Measurements from ENCODE around the gene ERGIC1.
A peak's percentile ranks its signal among the peaks of the same experiment; 100 is the strongest.

Gene ERGIC1

GRCh38 chr5:172915514-172915913 is 81.5 kb downstream of the ERGIC1 start:
- DNase-seq (ENCODE audit: low read depth in 3 of 3, low spot score in 1 of 3), result no peak

DNA sequence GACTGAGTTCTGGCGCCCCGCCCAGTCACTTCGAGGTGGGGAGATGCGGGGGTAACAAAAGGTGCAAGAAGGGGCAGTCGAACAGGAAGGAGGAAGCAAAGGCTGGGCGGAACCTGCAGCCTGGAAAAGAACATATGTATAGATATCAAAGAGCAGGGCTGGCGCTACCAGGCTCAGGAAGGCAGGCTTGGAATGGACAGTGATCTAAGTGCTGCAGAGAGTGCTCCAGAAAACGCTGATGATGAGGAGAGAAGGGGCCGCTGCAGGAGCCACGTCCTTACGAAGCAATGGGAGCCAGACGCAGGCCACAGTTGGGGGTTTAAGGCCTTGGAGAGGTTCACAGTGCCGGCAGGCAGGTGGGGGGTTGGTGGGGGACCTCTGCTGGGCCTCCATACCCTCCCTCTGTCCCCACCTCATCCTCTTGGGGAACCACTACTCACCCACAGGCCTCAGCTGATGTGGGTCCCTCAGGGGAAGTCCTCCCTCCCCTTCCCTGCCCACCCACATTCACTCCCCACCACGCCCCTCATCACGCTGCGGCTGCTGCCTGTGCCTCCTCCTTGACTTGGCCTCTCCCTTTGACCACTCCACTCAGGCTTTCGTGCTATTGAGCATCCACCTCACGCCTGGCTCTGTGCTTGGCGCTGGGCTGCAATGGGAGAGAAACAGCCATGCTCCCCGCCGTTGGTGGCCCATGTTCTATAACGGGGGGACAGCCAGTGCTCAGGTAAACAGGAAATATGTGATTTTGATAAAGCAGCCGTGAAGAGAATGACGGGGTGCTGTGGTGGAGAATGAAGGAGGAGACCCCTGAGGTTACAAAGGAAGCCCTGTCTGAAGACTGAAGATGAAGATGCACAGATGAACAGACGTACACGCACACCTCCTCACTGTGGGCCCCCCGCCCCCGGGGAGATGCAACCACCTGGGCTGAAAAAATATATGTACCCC is 84.6 kb downstream of the ERGIC1 start:
- DNase-seq (ENCODE audit: low read depth in 3 of 3, low spot score in 1 of 3), result no peak

DNA sequence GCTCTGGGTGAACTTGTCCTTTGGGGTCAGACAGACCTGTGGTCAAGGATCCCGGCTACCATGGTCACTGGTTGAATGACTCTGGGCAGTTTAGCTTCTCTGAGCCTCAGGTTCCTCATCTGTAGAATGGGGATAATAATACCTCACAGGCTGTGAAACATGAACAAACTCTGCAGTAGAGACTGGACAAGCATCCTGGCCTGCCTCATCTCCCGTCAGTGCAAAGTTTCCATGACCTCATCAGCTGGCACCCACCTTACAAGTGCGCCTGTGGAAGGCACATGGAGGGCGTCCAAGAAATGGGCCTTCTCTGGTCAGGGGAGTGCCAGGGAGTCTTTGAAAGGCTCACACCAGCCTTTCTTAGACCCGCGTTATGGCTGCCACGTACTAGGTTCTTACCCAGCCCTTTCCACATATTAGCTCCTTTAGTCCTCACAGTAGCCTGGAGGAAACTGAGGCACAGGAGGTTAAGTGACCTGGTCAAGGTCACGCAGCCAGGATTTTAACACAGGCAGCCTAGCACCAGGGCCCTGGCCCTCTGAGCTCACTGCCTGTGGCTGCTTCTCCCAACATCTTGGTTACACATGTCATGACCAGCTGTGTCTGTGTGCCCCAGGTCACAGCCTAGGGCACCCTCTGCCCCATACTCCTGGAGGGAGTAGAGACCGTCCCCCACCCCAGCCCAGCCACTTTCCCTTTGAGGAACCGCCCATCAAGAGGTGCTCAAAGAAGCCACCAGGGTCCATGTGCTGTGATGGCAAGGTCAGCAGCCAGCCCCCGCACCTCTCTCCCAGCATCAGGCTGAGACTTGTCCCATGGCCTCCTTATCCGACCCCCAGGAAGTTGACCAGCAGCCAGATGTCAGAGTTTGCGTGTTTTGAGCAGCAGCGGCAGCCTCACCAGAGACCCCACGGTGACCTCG is 85.7 kb downstream of the ERGIC1 start:
- no peak for DNase-seq (ENCODE audit: low read depth in 3 of 3, low spot score in 1 of 3)

DNA sequence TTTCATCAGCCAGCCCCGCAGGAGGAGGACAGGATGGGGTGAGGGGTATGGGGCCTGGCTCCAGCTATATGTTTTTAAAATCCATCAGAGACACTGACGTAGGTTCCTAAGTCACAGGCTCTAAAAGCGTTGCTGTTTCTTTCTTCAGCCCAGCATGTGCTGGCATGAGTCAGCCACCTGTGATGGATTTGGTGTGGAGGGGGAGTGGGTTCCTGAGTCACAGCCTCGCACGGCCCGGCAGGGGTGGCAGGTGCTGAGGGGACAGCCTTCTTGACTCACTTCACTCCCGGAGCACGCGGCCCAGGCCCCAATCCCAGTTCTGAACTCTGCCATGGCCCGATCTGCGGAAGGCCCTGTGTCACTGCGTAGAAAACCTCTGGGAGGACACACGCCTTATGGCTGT is 86.4 kb downstream of the ERGIC1 start:
- DNase-seq (ENCODE audit: low read depth in 3 of 3, low spot score in 1 of 3), result no peak

GRCh38 chr5:172920995-172921394 is 86.9 kb downstream of the ERGIC1 start:
- no peak for DNase-seq (ENCODE audit: low read depth in 3 of 3, low spot score in 1 of 3)

DNA sequence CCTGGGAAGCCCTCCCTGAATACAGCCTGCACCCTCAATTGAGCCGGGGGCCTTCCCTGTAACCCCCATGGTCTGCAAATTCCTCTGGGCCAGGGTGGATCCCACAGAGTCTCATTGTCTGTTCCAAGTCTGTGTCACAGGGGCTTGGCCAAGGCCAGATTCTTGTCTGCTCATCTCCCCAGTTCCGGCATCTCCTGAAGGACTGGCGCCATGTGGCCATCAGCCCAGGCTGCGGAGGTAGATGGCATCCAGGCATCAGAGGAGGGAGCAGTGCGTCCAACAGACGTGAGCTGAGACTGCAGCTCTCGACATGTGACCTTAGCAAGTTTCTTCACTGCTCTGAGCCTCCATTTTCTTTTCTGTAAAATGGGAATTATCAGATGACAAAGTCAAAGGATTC is 87.9 kb downstream of the ERGIC1 start:
- DNase-seq (ENCODE audit: low read depth in 3 of 3, low spot score in 1 of 3), result no peak

GRCh38 chr5:172923539-172923938 is 89.5 kb downstream of the ERGIC1 start:
- no peak for DNase-seq (ENCODE audit: low read depth in 3 of 3, low spot score in 1 of 3)

- no peak for DNase-seq (ENCODE audit: low read depth in 3 of 3, low spot score in 1 of 3)
Observed at GRCh38 chr5:172925336-172925948, 91.4 kb downstream of the ERGIC1 start.

DNA sequence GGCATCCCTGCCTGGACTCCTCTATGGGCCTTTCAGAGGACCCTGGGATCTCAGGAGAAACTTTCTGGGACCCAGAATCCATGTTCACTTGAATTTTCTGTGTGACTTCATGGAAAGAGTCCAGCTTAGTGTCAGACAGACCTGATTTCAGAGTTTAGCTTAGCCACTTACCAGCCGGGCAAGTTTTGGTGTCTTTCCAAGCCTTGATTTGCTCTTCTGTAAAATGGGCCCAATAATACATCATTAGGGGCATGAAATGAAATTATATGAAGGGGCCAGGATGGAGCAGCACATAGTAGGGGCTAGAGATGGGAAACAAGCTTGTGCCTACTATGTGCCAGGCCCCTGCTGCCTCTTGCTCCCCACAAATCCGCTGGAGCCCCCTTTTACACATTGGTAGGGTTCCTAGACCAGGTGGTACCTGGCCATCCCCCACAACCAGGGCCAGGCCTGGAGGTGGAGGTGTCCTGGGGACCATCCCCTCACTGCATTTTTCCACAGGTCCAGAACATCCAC is 92.0 kb downstream of the ERGIC1 start:
- DNase-seq (ENCODE audit: low read depth in 3 of 3, low spot score in 1 of 3), result no peak

- DNase-seq (ENCODE audit: low read depth in 3 of 3, low spot score in 1 of 3), result no peak
Observed at GRCh38 chr5:172926796-172927195, 92.7 kb downstream of the ERGIC1 start.

DNA sequence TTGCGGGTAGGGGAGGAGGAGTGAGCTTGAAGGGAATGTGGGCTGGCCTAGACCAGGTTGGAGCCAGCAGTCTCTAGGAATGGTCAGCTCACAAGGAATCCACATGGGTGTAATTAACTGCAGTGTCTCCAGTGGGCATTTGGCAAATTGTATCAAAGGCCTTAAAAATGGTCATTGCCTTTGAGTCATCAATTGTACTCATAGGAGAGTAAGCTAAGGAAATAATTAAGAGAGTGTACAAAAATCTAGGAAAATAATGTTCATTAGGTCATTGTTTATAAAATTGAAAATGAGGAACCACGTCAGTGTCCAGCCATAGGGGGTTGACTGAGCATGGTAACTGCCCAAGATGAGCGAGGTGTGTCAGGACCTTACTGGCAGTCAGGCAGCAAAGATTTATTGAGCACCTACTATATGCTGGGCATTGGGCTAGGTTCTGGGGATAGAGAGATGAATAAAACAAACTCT is 95.4 kb downstream of the ERGIC1 start:
- no peak for DNase-seq (ENCODE audit: low read depth in 3 of 3, low spot score in 1 of 3)

- DNase-seq (ENCODE audit: low read depth in 3 of 3, low spot score in 1 of 3), result no peak
Observed at GRCh38 chr5:172931001-172931536, 97.0 kb downstream of the ERGIC1 start.

GRCh38 chr5:172932313-172933017 is 98.4 kb downstream of the ERGIC1 start:
- peak; percentile 33 to 67 (median 51) for DNase-seq (ENCODE audit: low read depth in 3 of 3, low spot score in 1 of 3)

GRCh38 chr5:172933238-172933637 is 99.2 kb downstream of the ERGIC1 start:
- DNase-seq (ENCODE audit: low read depth in 3 of 3, low spot score in 1 of 3), result no peak

DNA sequence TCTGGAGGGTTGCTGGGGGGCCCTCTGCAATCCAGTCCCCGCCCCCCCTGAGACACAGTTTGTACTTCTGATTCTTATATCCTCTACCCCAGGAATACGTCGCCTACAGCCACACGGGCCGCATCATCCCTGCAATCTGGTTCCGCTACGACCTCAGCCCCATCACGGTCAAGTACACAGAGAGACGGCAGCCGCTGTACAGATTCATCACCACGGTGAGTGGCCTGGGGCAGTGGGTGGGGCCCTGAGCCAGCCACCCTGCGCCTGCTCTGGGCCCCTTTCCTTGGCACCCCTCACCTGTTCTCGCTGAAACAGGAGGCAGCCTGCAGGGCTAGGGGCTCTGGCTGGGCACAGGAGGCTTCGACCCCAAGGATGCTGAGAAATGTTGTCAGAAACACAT is 101.0 kb downstream of the ERGIC1 start:
- no peak for DNase-seq (ENCODE audit: low read depth in 3 of 3, low spot score in 1 of 3)

DNA sequence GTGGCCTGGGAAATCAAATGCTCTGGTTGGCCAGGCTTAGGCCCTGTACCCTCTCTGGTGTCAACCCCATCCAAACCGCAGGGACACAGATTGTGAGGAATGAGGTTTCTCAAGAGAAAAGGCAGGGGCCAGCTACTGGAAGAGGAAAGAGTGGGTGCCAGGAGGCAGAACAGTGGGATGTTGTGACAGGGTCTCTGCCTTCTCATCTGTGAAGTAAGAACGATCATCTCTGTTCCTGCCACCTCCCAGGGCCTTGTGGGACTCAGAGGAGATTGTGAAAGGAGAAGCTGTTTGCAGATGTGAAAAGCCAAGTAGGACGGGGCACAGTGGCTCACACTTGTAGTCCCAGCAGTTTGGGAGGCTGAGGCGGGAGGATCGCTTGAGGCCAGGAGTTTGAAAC is 102.3 kb downstream of the ERGIC1 start:
- no peak for DNase-seq (ENCODE audit: low read depth in 3 of 3, low spot score in 1 of 3)

DNA sequence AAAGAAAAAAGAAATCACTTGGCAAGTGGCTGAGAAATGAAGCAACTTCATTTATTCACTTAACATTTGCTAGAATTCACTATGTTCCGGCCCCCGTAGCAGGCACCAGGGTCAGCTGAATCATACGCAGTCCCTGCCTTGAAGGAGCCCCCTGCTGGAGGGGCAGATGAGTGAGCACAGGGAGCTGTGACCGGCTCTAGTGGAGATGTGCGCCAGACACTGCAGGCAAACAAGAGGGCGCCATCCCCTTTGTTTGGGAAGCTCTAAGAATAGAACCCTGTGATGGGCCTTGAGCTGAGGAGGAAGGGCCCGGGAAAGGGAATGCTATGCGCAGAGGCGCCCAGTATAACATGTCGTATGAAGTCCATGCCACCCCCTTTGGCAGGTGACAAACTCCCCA is 105.0 kb downstream of the ERGIC1 start:
- no peak for DNase-seq (ENCODE audit: low read depth in 3 of 3, low spot score in 1 of 3)

GRCh38 chr5:172939611-172940267 is 105.7 kb downstream of the ERGIC1 start:
- no peak for DNase-seq (ENCODE audit: low read depth in 3 of 3, low spot score in 1 of 3)

- no peak for DNase-seq (ENCODE audit: low read depth in 3 of 3, low spot score in 1 of 3)
Observed at GRCh38 chr5:172940268-172941066, 106.4 kb downstream of the ERGIC1 start.

Measured in stimulated activated CD4-positive, alpha-beta T cell treated with anti-CD3 and anti-CD28 coated beads, TNF-alpha, amount 100 ng/mL, for 1 hour (primary cell).